Measurements from ENCODE around the gene CD300H.
"Not testable (repeated sequence)": the region's sequence is repeated elsewhere in the genome, so short reads cannot be mapped to it uniquely, and the experiment has no call there.

CD300H gene

GRCh38 chr17:74585711-74586110 lies 18.4 kb upstream of the CD300H start:
- TF ChIP-seq, protein P1, sequence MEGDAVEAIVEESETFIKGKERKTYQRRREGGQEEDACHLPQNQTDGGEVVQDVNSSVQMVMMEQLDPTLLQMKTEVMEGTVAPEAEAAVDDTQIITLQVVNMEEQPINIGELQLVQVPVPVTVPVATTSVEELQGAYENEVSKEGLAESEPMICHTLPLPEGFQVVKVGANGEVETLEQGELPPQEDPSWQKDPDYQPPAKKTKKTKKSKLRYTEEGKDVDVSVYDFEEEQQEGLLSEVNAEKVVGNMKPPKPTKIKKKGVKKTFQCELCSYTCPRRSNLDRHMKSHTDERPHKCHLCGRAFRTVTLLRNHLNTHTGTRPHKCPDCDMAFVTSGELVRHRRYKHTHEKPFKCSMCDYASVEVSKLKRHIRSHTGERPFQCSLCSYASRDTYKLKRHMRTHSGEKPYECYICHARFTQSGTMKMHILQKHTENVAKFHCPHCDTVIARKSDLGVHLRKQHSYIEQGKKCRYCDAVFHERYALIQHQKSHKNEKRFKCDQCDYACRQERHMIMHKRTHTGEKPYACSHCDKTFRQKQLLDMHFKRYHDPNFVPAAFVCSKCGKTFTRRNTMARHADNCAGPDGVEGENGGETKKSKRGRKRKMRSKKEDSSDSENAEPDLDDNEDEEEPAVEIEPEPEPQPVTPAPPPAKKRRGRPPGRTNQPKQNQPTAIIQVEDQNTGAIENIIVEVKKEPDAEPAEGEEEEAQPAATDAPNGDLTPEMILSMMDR (IDR thresholded peaks at IDR 0.05; ENCODE audit: borderline replicate concordance, insufficient read depth, low read depth, low read length): no peak
- H3K4me3 ChIP-seq (ENCODE audit: low read depth, low read length): no peak overlapping the region

GRCh38 chr17:74584292-74585060 lies 17.2 kb upstream of the CD300H start:
- no peak overlapping the region for H3K4me3 ChIP-seq (ENCODE audit: low read depth, low read length)
- TF ChIP-seq, protein P1 (IDR thresholded peaks at IDR 0.05; ENCODE audit: borderline replicate concordance, insufficient read depth, low read depth, low read length): no peak

- H3K4me3 ChIP-seq (ENCODE audit: low read depth, low read length): no peak overlapping the region
- TF ChIP-seq, protein P1 (IDR thresholded peaks at IDR 0.05; ENCODE audit: borderline replicate concordance, insufficient read depth, low read depth, low read length): no peak
These were observed 15.3 kb upstream of the CD300H start for GRCh38 chr17:74582633-74583032.

GRCh38 chr17:74579900-74580299 lies 12.6 kb upstream of the CD300H start:
- TF ChIP-seq, protein P1 (IDR thresholded peaks at IDR 0.05; ENCODE audit: borderline replicate concordance, insufficient read depth, low read depth, low read length): no peak
- H3K4me3 ChIP-seq (ENCODE audit: low read depth, low read length): no peak overlapping the region

DNA sequence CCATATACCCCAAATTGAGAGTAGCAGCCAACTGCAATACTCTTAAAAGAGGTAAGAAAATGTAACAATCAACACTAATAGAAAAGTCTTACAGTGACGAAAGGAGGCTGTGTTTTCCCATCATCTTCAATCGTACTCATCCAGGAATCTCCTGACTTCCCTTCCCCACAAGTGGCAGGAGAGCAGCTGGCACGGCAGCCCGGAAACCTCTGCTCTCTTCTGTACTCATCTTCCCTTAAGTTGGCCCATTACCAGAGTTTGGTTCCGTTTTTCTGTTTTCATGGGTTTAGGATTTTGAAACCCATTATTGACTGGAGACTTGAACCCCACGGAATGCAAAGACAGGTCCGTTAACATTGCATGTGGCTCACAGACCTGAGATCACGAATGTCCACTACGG lies 11.7 kb upstream of the CD300H start:
- TF ChIP-seq, protein P1 (IDR thresholded peaks at IDR 0.05; ENCODE audit: borderline replicate concordance, insufficient read depth, low read depth, low read length): no peak

DNA sequence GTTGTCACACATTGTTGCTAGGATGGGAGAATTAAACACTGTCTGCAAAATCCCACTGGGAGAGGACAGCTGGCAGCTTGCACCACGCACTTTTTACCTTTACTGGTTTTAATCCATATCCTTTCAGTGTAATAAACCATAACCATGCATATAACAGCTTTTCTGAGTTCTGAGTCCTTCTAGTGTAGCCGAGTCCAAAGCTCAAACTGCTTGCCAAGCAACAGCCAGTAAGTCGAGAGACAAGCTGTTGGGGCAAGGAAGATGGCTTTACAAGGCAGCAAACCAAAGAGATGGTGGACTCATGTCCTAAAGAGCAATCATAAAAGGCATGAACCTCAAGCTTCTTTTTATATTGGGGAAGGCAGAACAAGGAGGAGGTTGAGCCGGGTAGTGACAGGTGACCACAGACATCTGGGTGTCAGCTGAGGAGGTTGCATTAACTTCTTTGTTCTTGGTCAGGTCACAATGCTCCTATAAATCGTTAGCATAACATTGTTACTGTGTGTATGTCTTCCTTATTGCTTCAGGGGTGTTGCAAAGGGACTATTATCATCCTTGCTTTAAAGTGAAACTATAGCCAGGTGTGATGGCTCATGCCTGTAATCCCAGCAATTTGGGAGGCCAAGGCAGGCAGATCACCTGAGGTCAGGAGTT lies 7.3 kb upstream of the CD300H start:
- TF ChIP-seq, protein P1 (IDR thresholded peaks at IDR 0.05; ENCODE audit: borderline replicate concordance, insufficient read depth, low read depth, low read length): no peak

More for the DNA sequence above, 11.7 kb upstream of the CD300H start:
- H3K4me3 ChIP-seq (ENCODE audit: low read depth, low read length): no peak overlapping the region

DNA sequence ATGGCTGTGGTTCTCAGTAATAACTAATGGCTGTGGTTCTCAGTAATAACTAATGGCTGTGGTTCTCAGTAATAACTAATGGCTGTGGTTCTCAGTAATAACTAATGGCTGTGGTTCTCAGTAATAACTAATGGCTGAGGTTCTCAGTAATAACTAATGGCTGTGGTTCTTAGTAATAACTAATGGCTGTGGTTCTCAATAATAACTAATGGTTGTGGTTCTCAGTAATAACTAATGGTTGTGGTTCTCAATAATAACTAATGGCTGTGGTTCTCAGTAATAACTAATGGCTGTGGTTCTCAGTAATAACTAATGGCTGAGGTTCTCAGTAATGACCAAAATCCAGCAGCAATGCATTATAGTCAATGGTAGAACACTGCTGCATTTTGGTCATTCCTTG lies 6.3 kb upstream of the CD300H start:
- not testable (repeated sequence) for H3K4me3 ChIP-seq (ENCODE audit: low read depth, low read length)

More for the DNA sequence above, 7.3 kb upstream of the CD300H start:
- no peak overlapping the region for H3K4me3 ChIP-seq (ENCODE audit: low read depth, low read length)

Data from GM12875 (cell line).